EH (cell line): ENCODE measurements around the gene PLCG2.
"Not testable (repeated sequence)": the region's sequence is repeated elsewhere in the genome, so short reads cannot be mapped to it uniquely, and the experiment has no call there.

Source experiments
- DNase-seq: peaks from one replicate; pipeline ENCODE4 v3.0.0-alpha.2; 2015; ENCODE audit warnings: low read depth

PLCG2 gene

GRCh38 chr16:81790277-81790676 is 11.2 kb downstream of the PLCG2 start:
- no peak for DNase-seq

DNA sequence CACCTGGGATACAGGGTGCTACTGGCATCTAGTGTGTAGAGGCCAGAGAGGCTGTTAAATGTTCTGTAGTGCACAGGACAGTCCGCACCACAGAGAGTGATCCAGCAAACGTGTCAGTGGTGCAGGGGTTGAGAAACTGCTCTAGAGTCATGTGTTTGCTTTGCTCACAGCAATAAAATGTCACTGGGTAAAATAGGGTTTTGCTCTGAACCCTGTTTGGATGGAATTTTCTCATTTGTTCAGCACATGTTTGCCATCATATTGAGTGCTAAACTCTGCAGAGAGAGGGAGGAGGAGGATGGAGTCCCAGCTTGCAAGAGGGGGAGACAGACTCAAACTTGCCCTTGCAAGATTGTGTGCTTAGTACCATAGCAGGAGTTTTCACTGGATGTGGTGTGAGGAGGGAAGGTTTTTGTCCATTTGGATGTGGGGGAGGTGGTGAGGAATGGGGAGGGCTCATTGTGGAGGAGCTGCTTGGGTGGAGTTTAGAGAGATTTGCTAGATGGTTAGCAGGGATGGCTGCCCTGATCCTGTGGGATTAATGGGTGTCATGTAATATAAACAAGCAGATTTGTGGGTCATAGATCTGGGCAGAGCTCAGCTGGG is 11.8 kb downstream of the PLCG2 start:
- no peak for DNase-seq

DNA sequence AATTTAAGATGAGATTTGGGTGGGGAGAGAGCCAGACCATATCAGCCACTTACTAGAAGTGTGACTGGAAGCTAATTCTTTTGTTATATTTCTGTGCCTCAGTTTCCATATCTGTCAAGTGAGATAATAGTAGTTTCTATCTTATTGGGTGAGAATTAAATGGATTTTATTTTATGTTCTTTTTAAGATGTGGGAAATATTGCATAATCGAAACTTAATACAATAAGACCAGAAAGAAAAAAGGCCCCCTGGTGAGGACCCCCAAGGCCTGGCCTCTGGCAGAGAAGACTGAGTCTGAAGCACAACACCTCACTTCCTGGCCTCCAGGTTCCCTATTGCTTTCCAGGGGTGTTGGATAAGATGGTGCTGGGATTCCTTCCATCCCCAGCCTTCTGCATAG is 13.7 kb downstream of the PLCG2 start:
- DNase-seq = no peak

GRCh38 chr16:81795193-81795592 is 16.1 kb downstream of the PLCG2 start:
- DNase-seq = no peak

- DNase-seq = no peak
Observed at GRCh38 chr16:81796035-81796434, 16.9 kb downstream of the PLCG2 start.

DNA sequence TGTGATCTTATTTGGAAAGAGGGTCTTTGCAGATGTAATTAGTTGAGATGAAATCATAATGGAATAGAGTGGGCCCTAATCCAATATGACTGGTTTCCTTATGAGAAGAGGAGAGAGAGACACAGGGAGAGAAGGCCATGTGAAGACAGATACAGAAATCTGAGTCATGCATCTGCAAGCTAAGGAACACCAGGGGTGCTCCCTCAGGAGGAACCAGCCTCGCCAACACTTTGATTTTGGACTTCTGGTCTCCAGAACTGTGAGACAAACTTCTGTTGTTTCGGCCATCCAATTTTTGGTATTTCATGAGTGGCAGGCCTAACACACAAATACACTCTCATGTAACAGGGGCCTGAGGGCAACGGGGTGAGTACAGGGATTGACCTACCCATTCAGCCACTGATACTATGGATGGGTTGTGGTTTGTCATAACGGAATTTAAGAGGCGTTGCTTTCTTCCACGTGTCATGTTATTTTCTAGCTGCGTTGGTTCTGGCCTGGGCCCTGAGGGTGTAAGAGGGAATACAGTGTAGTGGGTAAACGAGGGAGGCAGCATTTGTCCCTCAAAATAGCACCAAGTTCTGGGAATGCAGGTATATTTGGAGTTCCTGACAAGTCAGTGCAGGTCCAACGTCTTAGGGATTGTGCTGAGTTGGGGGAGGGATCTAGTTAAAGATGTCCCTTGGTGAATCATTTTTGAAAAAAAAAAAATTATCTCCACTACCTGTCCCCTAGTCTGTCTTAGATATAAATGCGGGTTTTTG is 17.7 kb downstream of the PLCG2 start:
- DNase-seq = no peak

GRCh38 chr16:81797443-81797842 is 18.4 kb downstream of the PLCG2 start:
- no peak for DNase-seq

GRCh38 chr16:81798311-81799137 is 19.4 kb downstream of the PLCG2 start:
- DNase-seq = no peak

DNA sequence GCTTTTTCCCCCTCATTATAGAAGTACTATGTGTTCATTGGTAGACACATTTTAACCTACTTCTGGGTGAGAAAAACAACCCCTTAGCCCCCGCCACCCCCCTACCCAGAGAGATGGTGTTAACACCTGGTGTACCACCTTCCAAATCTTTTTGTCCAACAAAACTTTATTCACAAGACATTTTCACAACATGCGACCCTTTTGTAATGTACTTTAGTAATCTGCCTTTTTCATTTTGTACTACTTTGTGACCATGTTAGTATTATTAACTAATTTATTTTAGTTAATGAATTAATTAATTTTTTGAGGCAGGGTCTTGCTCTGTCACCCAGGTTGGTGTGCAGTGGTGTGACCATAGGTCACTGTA is 20.0 kb downstream of the PLCG2 start:
- DNase-seq = no peak

DNA sequence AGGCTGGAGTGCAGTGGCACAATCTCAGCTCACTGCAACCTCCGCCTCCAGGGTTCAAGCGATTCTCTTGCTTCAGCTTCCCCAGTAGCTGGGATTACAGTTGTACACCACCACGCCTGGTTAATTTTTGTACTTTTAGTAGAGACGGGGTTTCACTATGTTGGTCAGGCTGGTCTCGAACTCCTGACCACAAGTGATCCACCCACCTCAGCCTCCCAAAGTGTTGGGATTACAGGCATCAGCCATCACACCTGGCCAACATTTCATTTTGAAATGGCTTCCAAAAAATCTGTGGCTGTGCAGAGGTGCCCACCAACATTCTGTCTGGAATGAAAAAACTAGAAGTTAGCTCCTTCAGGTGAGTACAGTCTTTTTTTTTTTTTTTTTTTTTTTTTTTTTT is 22.6 kb downstream of the PLCG2 start:
- not testable (repeated sequence) for DNase-seq

DNA sequence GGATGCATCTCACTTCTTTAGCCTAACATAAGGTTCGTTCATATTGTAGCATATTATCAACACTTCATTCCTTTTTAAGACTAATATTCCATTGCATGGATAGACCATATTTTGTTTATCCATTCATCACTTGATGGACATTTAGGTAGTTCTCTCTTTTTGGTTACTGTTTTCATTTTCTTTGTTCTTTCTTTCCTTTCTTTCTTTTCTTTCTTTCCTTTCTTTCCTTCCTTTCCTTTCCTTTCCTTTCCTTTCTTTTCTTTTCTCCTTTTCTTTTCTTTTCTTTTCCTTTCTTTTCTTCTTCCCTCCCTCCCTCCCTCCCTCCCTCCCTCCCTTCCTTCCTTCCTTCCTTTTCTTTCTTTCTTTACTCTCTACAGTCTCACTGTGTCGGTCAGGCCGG is 24.2 kb downstream of the PLCG2 start:
- no peak for DNase-seq

DNA sequence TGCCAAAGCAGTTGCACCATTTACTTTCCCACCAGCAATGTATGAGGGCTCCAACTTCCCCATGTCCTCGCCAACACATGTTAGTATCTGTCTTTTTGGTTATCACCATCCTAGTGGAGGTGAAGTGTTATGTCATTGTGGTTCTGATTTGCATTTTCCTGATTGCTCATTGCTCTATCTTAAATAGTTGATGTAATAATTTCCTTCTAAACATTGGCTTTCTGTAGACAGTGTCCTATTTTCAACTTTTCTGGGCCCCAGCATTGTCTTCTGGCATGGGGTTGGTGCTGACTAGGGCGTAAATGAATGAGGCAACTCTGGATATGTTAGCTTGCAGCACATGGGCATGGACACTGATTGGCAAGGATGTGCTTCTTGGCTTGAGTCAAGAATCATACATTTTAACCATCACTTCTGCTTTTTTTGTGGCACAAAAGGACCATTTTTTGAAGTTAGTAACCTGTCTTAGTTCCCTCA is 25.1 kb downstream of the PLCG2 start:
- no peak for DNase-seq

GRCh38 chr16:81806696-81807095 is 27.6 kb downstream of the PLCG2 start:
- no peak for DNase-seq

- no peak for DNase-seq
Observed at GRCh38 chr16:81807767-81808358, 28.8 kb downstream of the PLCG2 start.

- DNase-seq = no peak
Observed at GRCh38 chr16:81808933-81809480, 29.9 kb downstream of the PLCG2 start.

GRCh38 chr16:81809567-81809966 is 30.5 kb downstream of the PLCG2 start:
- DNase-seq = no peak

DNA sequence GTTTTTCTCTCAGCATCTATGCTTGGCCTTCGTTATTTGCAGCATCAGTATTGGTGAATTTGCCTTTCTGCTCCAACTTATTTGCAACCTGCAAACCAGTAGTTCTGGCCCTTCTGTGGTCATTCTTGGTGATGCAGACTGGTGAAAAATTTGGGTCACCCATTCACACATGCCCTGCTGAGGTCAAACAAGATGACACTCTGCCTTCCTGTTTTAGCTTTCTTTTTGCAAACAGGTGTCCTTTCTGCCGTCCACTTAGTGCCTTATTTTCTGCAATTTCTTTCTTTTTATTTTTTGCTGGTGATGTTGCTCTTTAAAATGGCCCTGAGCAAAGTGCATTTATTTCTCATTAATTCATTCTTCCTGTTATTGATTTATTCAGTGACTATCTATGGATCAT is 31.3 kb downstream of the PLCG2 start:
- no peak for DNase-seq

DNA sequence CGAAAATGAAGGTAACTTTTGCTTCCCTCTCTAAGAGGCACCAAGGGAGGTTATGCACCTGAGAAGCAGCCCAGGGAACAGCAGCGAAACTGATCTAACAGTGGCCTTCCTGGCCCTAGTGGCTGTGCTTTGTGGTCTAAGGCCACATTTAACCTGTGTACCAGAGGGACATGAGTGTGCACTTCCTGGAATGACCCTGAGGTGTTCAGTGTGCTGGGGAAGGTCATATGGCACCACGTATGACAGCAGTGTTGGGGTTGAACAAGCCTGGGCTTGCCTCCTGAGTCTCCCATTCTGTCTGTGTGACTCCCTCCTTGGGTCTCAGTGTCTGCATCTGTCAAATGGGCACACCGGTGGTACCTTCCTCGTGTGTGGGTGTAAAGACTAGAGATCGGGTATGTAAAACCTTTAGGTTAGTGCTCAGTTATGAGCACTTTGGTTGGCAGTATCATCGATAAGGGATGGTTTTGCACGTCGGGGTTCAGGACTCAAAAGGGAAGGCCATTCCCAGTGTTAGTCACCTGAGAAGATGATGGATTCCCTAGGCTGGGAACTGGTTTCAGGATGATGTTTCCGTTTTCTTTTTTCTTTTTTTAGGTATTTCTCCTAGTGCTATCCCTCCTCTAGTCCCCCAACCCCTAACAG is 31.9 kb downstream of the PLCG2 start:
- no peak for DNase-seq

- no peak for DNase-seq
Observed at GRCh38 chr16:81813648-81814047, 34.6 kb downstream of the PLCG2 start.

- DNase-seq = no peak
Observed at GRCh38 chr16:81814751-81815428, 35.8 kb downstream of the PLCG2 start.

DNA sequence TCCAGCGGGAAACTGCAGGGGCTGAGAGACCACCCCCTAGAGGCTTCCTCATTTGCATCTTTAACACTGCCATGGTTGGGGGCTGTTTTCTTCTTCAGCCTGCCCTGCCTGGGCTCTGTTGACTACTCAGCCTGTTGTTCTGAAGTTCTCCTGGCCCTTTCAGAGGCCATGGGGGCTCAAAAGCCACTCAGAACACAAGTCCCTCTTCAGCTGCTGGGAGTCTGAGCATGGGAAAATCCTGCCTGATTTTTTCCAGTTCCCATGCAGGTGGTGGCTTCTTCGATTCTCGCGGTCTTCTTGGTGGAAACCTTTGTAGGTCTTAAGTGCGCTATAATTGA is 36.3 kb downstream of the PLCG2 start:
- no peak for DNase-seq
